ENCODE data around the gene IGFBP7. TPM values are rescaled to one million over a fixed set of nuclear protein-coding genes. Genes with fewer than 3 reads are reported as not detected.

Gene IGFBP7
- polyA plus RNA-seq, 2 of the 4 experiments (the other 2 are of a cell fraction) = 133 to 227 TPM

DNA sequence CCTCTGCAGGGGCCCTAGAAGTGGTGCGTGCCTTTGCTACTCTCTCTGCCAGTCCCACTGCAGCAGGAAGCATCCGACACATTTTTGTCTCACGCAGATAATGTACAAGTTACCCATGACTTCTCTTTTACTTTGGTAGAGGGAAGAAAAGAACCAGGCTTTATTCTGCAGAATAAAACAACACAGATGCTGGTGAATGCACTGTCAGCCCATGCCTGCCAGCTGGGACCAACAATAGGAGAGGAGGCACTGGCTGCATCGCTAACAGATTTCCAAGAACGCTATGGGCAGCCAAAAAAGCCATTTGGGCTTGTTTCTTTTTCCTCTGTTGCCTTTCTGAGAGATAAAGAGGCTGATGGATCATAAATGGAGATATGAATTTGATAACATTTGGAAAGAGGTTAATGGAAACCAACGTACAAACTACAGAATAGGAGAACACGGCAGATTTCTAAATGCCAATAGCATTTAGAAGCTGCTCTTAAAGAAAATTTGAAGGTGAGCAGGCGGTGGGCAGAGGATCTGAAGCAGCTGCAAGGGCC lies 47.5 kb upstream of the IGFBP7 start:
- CTCF ChIA-PET = interaction anchor here (2.3 kb wide), 1 partner anchor 120 kb away, joined by 7 read pairs; no protein-coding TSS in a partner anchor
- Histone ChIP-seq H3K4me1 (peaks cover 26% of the 10 kb centered on the region), H3K9me3 (no peaks in the 10 kb centered on the region), H3K4me3 (no peak overlapping the region), H3K27ac (peak overlapping the region in 1 of 2 experiments; percentile 35; a peak in 1 of 6 replicates), H3K4me2 (no peak overlapping the region)
- ATAC-seq (no peak), FAIRE-seq (no peak), DNase-seq (ENCODE audit: low read depth in 1 of 2, low spot score in 1 of 2) (no peak)
- 93% methylated on average over 8 of the region's 8 CpGs for WGBS (ENCODE audit: missing lambda C conversion rate)
- TF ChIP-seq, protein P1, sequence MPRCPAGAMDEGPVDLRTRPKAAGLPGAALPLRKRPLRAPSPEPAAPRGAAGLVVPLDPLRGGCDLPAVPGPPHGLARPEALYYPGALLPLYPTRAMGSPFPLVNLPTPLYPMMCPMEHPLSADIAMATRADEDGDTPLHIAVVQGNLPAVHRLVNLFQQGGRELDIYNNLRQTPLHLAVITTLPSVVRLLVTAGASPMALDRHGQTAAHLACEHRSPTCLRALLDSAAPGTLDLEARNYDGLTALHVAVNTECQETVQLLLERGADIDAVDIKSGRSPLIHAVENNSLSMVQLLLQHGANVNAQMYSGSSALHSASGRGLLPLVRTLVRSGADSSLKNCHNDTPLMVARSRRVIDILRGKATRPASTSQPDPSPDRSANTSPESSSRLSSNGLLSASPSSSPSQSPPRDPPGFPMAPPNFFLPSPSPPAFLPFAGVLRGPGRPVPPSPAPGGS (IDR thresholded peaks at IDR 0.05) = no peak
- no peak for TF ChIP-seq CHD2 (IDR thresholded peaks at IDR 0.05; ENCODE audit: low read length, partially characterized antibody)
- no peak for TF ChIP-seq GATA3 (IDR thresholded peaks at IDR 0.05; ENCODE audit: borderline replicate concordance)
- no peak for TF ChIP-seq EHMT2 (IDR thresholded peaks at IDR 0.05; ENCODE audit: low read depth)
- no peak for TF ChIP-seq HOXB5 (CRISPR knock-in tag; IDR thresholded peaks at IDR 0.05)
- no peak for TF ChIP-seq NR3C1 (IDR thresholded peaks at IDR 0.05)
- no peak for TF ChIP-seq RFX5 (IDR thresholded peaks at IDR 0.05)
- no peak for TF ChIP-seq POLR2AphosphoS2 (conservative IDR thresholded peaks at IDR 0.05; ENCODE audit: low read length)
- no peak for TF ChIP-seq KDM5A (IDR thresholded peaks at IDR 0.05)
- TF ChIP-seq ZFP36 (IDR thresholded peaks at IDR 0.05; ENCODE audit: borderline replicate concordance, partially characterized antibody) = no peak
- no peak for TF ChIP-seq ZNF302 (CRISPR knock-in tag; IDR thresholded peaks at IDR 0.05)
- POLR2A ChIA-PET = no interaction called here

DNA sequence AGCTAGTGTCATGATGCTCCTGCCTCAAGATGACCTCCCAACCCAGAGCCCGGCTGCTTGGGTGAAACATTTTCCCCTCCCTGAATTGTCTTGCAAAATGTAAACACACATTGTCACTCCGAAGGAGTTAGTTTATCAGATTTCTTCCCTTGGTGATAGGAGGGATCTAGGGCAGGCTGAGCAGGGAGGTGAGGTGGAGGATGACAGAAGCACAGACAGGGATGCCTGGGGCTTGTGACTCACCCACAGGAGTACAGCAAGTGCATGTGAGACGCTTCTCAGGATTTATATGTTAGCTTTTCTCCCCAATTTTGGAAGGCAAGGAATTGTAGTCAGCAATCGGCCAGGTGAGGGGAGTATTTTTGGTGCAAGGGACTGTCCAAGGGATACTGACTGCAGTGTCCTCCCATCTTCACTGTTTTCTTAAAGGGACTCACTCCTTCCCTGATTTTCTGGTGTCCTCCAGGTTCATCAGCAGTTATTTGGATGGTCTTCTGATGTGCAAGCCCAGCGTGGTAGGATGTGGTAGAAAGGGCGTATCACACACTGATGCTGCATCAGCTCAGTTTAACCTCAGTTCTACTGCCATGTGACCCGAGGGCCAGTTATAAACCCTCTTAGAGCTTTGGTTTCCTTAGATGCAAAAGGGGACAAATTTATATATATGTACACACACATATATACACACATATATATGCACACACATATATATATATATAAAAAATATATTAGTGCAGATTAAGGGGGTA lies 46.2 kb upstream of the IGFBP7 start:
- WGBS (ENCODE audit: missing lambda C conversion rate) = 44% methylated on average over 7 of the region's 7 CpGs
- H3K4me1 ChIP-seq = peaks cover 29% of the 10 kb centered on the region
- DNase-seq (ENCODE audit: low read depth in 1 of 2, low spot score in 1 of 2) (peak in 1 of 2 experiments; percentile 29), ATAC-seq (peak; percentile 62 to 69; a peak in 3 of 6 replicates), FAIRE-seq (no peak)
- CTCF ChIA-PET = interaction anchor here (0.6 to 2.3 kb wide), 3 partner anchors 63 to 119 kb away, joined by 4 to 7 read pairs (median 4); no protein-coding TSS in a partner anchor
- H3K4me2 ChIP-seq = peak overlapping the region; percentile 28; the same call in 2 of the 3 replicates
- POLR2A ChIA-PET = no interaction called here
- TF ChIP-seq HDAC2 (IDR thresholded peaks at IDR 0.05) = no peak
- no peak for TF ChIP-seq HOXB13 (CRISPR knock-in tag; IDR thresholded peaks at IDR 0.05; ENCODE audit: low read depth)
- TF ChIP-seq EHF (CRISPR knock-in tag; IDR thresholded peaks at IDR 0.05) = no peak
- TF ChIP-seq, protein P2, sequence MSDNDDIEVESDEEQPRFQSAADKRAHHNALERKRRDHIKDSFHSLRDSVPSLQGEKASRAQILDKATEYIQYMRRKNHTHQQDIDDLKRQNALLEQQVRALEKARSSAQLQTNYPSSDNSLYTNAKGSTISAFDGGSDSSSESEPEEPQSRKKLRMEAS (IDR thresholded peaks at IDR 0.05) = no peak
- TF ChIP-seq CBX2 (IDR thresholded peaks at IDR 0.05; ENCODE audit: borderline replicate concordance, low read depth) = no peak
- TF ChIP-seq RARB (CRISPR knock-in tag; IDR thresholded peaks at IDR 0.05) = no peak
- H3K4me3 ChIP-seq = no peak overlapping the region
- peak overlapping the region in 1 of 2 experiments; percentile 28; a peak in 1 of 6 replicates for H3K27ac ChIP-seq
- no peaks in the 10 kb centered on the region for H3K9me3 ChIP-seq

- POLR2A ChIA-PET = no interaction called here
These were observed 44.7 kb upstream of the IGFBP7 start for GRCh38 chr4:57154926-57155325.

DNA sequence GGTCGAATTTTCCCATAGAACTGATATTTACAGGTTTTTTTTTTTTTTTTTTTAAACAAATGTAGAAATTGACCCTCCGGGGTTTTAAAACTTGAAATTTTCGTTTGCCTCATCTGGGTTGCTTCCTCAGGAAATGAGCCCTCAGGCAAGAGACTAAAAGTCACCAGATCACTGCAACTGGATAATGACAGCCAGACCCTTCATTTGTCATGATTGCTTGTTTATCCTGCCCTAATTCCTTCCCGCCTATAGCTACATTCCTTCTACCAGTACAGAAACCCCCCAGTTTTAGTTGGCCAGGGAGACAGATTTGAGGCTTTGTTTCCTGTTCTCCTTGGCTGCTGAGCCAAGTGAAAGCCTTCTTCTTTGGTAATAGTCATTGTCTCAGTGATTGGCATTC lies 44.0 kb upstream of the IGFBP7 start:
- Histone ChIP-seq H3K4me3 (no peak overlapping the region), H3K9me3 (no peaks in the 10 kb centered on the region), H3K4me1 (peaks cover 30% of the 10 kb centered on the region), H3K27ac (peak overlapping the region in 1 of 2 experiments; percentile 19; a peak in 1 of 6 replicates), H3K4me2 (no peak overlapping the region)
- DNase-seq (ENCODE audit: low read depth in 1 of 2, low spot score in 1 of 2) (no peak), ATAC-seq (no peak), FAIRE-seq (no peak)
- TF ChIP-seq HOXA7 (CRISPR knock-in tag; IDR thresholded peaks at IDR 0.05) (no peak), RAD21 (conservative IDR thresholded peaks at IDR 0.05 in 1 of 2, IDR thresholded peaks at IDR 0.05 in 1 of 2) (no peak), KDM5A (IDR thresholded peaks at IDR 0.05) (no peak), SREBF2 (IDR thresholded peaks at IDR 0.05) (no peak), HMGXB4 (CRISPR knock-in tag; IDR thresholded peaks at IDR 0.05; ENCODE audit: borderline replicate concordance) (no peak), JUNB (IDR thresholded peaks at IDR 0.05) (no peak)
- WGBS (ENCODE audit: missing lambda C conversion rate) = 66% methylated on average over 4 of the region's 4 CpGs
- POLR2A ChIA-PET = no interaction called here
- CTCF ChIA-PET = interaction anchor here (0.9 to 2.0 kb wide), 2 partner anchors 9 to 10 kb away, joined by 3 to 20 read pairs; no protein-coding TSS in a partner anchor

More at GRCh38 chr4:57154926-57155325, 44.7 kb upstream of the IGFBP7 start:
- DNase-seq (ENCODE audit: low read depth in 1 of 2, low spot score in 1 of 2) (no peak), FAIRE-seq (no peak), ATAC-seq (no peak)
- 90% methylated on average over 3 of the region's 3 CpGs for WGBS (ENCODE audit: missing lambda C conversion rate)
- TF ChIP-seq ESRRA (IDR thresholded peaks at IDR 0.05; ENCODE audit: borderline replicate concordance, low read length) = no peak
- TF ChIP-seq FOSL2 (IDR thresholded peaks at IDR 0.05) = no peak
- TF ChIP-seq FOSL2 (CRISPR knock-in tag; IDR thresholded peaks at IDR 0.05) = no peak
- H3K4me1 ChIP-seq = peaks cover 30% of the 10 kb centered on the region
- CTCF ChIA-PET = interaction anchor here (0.6 to 0.9 kb wide), 2 partner anchors 9 to 1786 kb away, joined by 3 read pairs; no protein-coding TSS in a partner anchor
- no peak overlapping the region; a peak in 1 of 6 replicates for H3K27ac ChIP-seq
- H3K4me2 ChIP-seq = no peak overlapping the region
- H3K4me3 ChIP-seq = no peak overlapping the region
- H3K9me3 ChIP-seq = no peaks in the 10 kb centered on the region
